Naive B cell (primary cell): ENCODE results near the gene MAP2. TPM values are rescaled to one million over a fixed set of nuclear protein-coding genes. Genes with fewer than 3 reads are reported as not detected.

Experiments used
- ATAC-seq, 2 donors: fragments of 150-1000 bp; cut with Tn5 transposase; 2 replicates each; pipeline ENCODE4 v1.10.0; 2021; ENCODE audit warnings: low read depth in 2 of 2, mild to moderate bottlenecking in 2 of 2, moderate library complexity in 2 of 2
- DNase-seq: peaks from one replicate; pipeline ENCODE4 v3.0.0; 2022
- H3K27ac Mint-ChIP-seq, 6 donors: one replicate each; pipeline ENCODE4 v1.8.0; 2020 to 2022; ENCODE audit warnings: mild to moderate bottlenecking in 6 of 6, mixed read lengths in 6 of 6, moderate library complexity in 5 of 6, inconsistent platforms in 2 of 6
- H3K27me3 Mint-ChIP-seq, 3 donors: one replicate each; pipeline ENCODE4 v1.8.0; 2021 to 2022; ENCODE audit warnings: mixed read lengths in 3 of 3, mild to moderate bottlenecking in 1 of 3
- H3K36me3 Mint-ChIP-seq, 2 donors: one replicate each; pipeline ENCODE4 v1.8.0; 2020 to 2022; ENCODE audit warnings: mixed read lengths in 2 of 2, inconsistent platforms in 1 of 2, mild to moderate bottlenecking in 1 of 2
- H3K4me1 Mint-ChIP-seq, 3 donors: one replicate each; pipeline ENCODE4 v1.8.0; 2020 to 2022; ENCODE audit warnings: mixed read lengths in 3 of 3, inconsistent platforms in 1 of 3, mild to moderate bottlenecking in 1 of 3, moderate library complexity in 1 of 3
- H3K4me3 Mint-ChIP-seq, 8 donors: one replicate each; pipeline ENCODE4 v1.8.0; 2020 to 2022; ENCODE audit warnings: mild to moderate bottlenecking in 8 of 8, mixed read lengths in 8 of 8, moderate library complexity in 8 of 8, inconsistent platforms in 2 of 8
- H3K9me3 Mint-ChIP-seq, 7 donors: one replicate each; pipeline ENCODE4 v1.8.0; 2020 to 2022; ENCODE audit warnings: mixed read lengths in 7 of 7, mild to moderate bottlenecking in 5 of 7, inconsistent platforms in 2 of 7, moderate library complexity in 1 of 7
- polyA plus RNA-seq, 6 donors: library from polyadenylated mRNA; unstranded; fragments of 300-500 nt; fragmentation: Illumina TruSeq; gene quantifications; one replicate each; pipeline ENCODE4 v1.2.3, GENCODE V29; 2021; ENCODE audit warnings: low read depth in 6 of 6

The MAP2 gene, protein sequence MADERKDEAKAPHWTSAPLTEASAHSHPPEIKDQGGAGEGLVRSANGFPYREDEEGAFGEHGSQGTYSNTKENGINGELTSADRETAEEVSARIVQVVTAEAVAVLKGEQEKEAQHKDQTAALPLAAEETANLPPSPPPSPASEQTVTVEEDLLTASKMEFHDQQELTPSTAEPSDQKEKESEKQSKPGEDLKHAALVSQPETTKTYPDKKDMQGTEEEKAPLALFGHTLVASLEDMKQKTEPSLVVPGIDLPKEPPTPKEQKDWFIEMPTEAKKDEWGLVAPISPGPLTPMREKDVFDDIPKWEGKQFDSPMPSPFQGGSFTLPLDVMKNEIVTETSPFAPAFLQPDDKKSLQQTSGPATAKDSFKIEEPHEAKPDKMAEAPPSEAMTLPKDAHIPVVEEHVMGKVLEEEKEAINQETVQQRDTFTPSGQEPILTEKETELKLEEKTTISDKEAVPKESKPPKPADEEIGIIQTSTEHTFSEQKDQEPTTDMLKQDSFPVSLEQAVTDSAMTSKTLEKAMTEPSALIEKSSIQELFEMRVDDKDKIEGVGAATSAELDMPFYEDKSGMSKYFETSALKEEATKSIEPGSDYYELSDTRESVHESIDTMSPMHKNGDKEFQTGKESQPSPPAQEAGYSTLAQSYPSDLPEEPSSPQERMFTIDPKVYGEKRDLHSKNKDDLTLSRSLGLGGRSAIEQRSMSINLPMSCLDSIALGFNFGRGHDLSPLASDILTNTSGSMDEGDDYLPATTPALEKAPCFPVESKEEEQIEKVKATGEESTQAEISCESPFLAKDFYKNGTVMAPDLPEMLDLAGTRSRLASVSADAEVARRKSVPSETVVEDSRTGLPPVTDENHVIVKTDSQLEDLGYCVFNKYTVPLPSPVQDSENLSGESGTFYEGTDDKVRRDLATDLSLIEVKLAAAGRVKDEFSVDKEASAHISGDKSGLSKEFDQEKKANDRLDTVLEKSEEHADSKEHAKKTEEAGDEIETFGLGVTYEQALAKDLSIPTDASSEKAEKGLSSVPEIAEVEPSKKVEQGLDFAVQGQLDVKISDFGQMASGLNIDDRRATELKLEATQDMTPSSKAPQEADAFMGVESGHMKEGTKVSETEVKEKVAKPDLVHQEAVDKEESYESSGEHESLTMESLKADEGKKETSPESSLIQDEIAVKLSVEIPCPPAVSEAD (N-terminal part only)
- 10 to 100 TPM in 1 of 6 donors, 1 to 10 TPM in 5; 2.7 to 10.1 (median 6.3) TPM for polyA plus RNA-seq

- Mint-ChIP-seq H3K27ac (peak within 1 kb of the TSS in 5 of 6 donors; percentile 22 to 78 (median 48)), H3K36me3 (no peaks in the 10 kb centered on the region), H3K9me3 (no peaks in the 10 kb centered on the region), H3K27me3 (peaks cover 0 to 14% (median 8%) of the 10 kb centered on the region in 3 donors), H3K4me3 (peak within 1 kb of the TSS; percentile 81 to 95 (median 90)), H3K4me1 (peaks cover 17 to 22% (median 18%) of the 10 kb centered on the region in 3 donors)
- DNase-seq (peak; percentile 88), ATAC-seq (peak; percentile 93 to 96)
Observed at GRCh38 chr2:209423562-209424198, at the start of gene MAP2. TSS of gene MAP2 (plus strand) at chr2:209424047. CDS start at chr2:209653171, 229,124 bp downstream.

DNA sequence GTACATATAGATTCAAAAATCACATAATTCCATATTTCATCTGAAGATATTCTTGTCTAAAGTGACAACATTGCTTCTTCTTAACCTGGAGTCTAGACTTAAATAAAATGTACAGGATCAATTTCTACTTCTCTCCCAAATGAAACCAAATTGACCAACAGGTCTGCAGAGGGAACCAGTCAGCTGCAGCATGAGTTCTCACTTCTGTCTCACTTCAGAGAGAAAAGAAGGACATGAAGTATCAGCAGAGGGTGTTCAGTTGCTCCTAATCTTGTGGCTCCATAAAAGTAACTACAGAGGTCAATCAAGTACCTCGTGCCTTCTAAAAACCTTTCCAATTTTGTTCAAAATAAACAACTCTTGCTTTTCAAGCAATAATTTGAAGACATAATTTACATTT is 47.2 kb upstream of the MAP2 start:
- Mint-ChIP-seq H3K4me1 (peaks cover 7 to 14% (median 7%) of the 10 kb centered on the region in 3 donors), H3K27ac (no peak overlapping the region), H3K36me3 (peaks cover 24 to 28% of the 10 kb centered on the region in 2 donors), H3K4me3 (no peak overlapping the region), H3K27me3 (peaks cover 22 to 44% (median 43%) of the 10 kb centered on the region in 3 donors), H3K9me3 (peaks cover 18 to 85% (median 74%) of the 10 kb centered on the region in 7 donors)
- DNase-seq (no peak), ATAC-seq (no peak)

GRCh38 chr2:209380293-209380692 is 43.6 kb upstream of the MAP2 start:
- peak; percentile 27 for DNase-seq
- Mint-ChIP-seq H3K27ac (peak overlapping the region in 1 of 6 donors; percentile 22), H3K27me3 (peaks cover 25 to 29% (median 27%) of the 10 kb centered on the region in 3 donors), H3K36me3 (peaks cover 13 to 14% of the 10 kb centered on the region in 2 donors), H3K4me3 (peak overlapping the region in 1 of 8 donors; percentile 26), H3K9me3 (peaks cover 13 to 68% (median 50%) of the 10 kb centered on the region in 7 donors), H3K4me1 (peaks cover 7 to 14% (median 7%) of the 10 kb centered on the region in 3 donors)
- peak; percentile 89 to 95 for ATAC-seq

DNA sequence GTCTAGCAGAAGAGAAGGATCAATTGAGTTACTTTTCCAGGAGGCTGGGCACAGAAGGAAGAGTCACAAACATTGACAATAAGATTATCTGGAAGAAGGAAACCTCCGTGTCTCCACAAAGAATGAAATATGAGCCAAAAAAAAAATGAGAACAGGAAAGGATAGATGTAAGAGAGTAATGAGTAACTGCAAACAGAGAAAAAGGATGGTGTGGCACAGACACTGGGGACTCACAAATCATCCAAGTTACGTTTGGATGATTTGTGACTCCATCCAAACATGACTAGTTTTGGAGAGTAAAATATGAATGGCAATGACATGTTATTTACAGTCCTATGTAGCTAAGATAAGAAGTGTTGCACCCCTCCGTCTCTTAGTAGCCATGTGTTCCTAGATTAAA is 42.8 kb upstream of the MAP2 start:
- Mint-ChIP-seq H3K36me3 (peaks cover 5 to 6% of the 10 kb centered on the region in 2 donors), H3K27ac (no peak overlapping the region), H3K27me3 (peaks cover 22 to 29% (median 27%) of the 10 kb centered on the region in 3 donors), H3K9me3 (peaks cover 9 to 65% (median 45%) of the 10 kb centered on the region in 7 donors), H3K4me3 (no peak overlapping the region), H3K4me1 (peaks cover 7 to 14% (median 7%) of the 10 kb centered on the region in 3 donors)
- no peak for DNase-seq
- no peak for ATAC-seq

DNA sequence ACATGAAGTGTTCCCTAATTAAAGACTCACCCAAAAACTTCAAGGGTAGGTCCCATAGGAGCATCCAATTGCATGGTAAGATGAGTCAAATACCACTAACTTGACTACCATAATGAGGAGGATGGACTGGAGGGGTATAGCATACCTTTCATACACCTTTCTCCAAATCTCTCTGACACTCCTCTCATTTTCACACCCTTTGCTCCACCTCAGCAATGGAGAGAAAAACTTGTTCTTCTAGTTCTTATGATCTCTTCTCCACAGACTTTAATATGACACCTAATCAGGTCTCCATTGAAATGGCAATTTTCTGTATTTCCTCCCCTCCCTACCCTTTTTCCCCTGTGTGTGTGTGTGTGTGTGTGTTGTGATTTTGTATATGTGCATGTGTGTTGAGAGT is 41.1 kb upstream of the MAP2 start:
- H3K27ac Mint-ChIP-seq = no peak overlapping the region
- DNase-seq (no peak), ATAC-seq (no peak)
- peaks cover 6 to 49% (median 29%) of the 10 kb centered on the region in 7 donors for H3K9me3 Mint-ChIP-seq
- no peak overlapping the region for H3K4me3 Mint-ChIP-seq
- H3K27me3 Mint-ChIP-seq = peaks cover 18 to 31% (median 28%) of the 10 kb centered on the region in 3 donors
- peaks cover 0 to 4% of the 10 kb centered on the region in 2 donors for H3K36me3 Mint-ChIP-seq
- H3K4me1 Mint-ChIP-seq = peaks cover 7 to 14% (median 7%) of the 10 kb centered on the region in 3 donors

- Mint-ChIP-seq H3K27ac (no peak overlapping the region), H3K4me1 (peaks cover 7 to 14% (median 7%) of the 10 kb centered on the region in 3 donors), H3K4me3 (no peak overlapping the region), H3K36me3 (peaks cover 0 to 4% of the 10 kb centered on the region in 2 donors), H3K9me3 (peaks cover 6 to 45% (median 26%) of the 10 kb centered on the region in 7 donors), H3K27me3 (peaks cover 23 to 34% (median 32%) of the 10 kb centered on the region in 3 donors)
- ATAC-seq (no peak), DNase-seq (no peak)
Observed at GRCh38 chr2:209383212-209383611, 40.6 kb upstream of the MAP2 start.

DNA sequence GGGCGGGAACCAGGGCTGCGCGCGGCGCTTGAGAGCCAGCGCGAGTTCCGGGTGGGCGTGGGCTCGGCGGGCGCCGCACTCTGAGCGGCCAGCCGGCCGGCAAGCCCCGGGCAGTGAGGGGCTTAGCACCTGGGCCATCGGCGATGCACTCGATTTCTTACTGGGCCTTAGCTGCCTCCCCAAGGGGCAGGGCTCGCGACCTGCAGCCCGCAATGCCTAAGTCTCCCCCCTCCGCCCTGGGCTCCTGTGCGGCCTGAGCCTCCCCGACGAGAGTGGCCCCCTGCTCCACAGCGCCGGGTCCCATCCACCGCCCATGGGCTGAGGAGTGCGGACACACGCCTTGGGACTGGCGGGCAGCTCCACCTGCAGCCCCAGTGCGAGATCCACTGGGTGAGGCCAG is 36.5 kb upstream of the MAP2 start:
- no peaks in the 10 kb centered on the region for H3K4me1 Mint-ChIP-seq
- no peak overlapping the region for H3K27ac Mint-ChIP-seq
- H3K27me3 Mint-ChIP-seq = peaks cover 36 to 43% (median 37%) of the 10 kb centered on the region in 3 donors
- ATAC-seq (no peak), DNase-seq (no peak)
- peaks cover 0 to 20% (median 7%) of the 10 kb centered on the region in 7 donors for H3K9me3 Mint-ChIP-seq
- H3K36me3 Mint-ChIP-seq = no peaks in the 10 kb centered on the region
- no peak overlapping the region for H3K4me3 Mint-ChIP-seq

GRCh38 chr2:209388446-209389037 is 35.3 kb upstream of the MAP2 start:
- Mint-ChIP-seq H3K9me3 (peaks cover 0 to 12% (median 2%) of the 10 kb centered on the region in 7 donors), H3K27me3 (peaks cover 25 to 31% (median 26%) of the 10 kb centered on the region in 3 donors), H3K36me3 (no peaks in the 10 kb centered on the region), H3K27ac (no peak overlapping the region), H3K4me1 (no peaks in the 10 kb centered on the region), H3K4me3 (no peak overlapping the region)
- DNase-seq = no peak
- no peak for ATAC-seq

DNA sequence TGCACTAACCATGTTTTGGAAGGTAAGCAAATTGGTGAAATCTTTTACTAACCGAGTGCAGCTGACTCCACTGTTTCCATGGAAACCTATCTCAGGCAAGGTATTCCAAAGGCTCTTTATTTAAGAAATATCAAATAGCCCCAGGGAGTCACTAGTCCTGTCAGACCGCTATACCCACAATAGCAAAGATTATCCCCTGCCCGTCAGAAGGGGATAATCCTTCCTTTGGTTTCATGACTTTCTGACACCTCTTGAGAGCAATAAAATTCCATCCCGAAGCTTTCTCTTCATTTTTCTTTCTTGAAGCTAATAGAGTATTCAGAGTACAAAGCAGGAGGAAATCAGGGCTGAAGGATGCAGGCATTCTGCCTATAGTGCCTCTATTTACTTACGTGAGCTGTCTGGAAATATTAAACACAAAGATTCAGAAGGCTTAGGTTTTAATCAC is 34.7 kb upstream of the MAP2 start:
- no peak overlapping the region for H3K4me3 Mint-ChIP-seq

DNA sequence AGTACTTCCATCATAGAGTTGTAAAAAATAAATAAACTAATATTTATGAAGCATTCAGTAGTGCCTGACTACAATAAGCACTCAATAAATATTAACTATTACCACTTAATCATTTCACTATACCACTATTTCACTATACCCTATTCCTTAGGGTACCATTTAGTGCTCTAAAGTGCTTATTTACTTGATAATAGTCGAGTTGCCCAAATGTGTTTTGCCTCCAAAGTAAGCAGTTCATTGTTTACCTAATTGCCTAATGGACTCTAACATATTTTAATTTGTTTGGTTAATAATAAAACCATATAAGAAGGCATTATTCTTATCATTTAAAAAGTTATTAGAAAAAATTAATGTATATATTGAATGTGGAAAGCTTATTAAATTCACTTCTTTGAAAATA is 33.0 kb upstream of the MAP2 start:
- Mint-ChIP-seq H3K27me3 (peaks cover 23 to 36% (median 35%) of the 10 kb centered on the region in 3 donors), H3K9me3 (peaks cover 0 to 4% (median 2%) of the 10 kb centered on the region in 7 donors), H3K27ac (no peak overlapping the region), H3K36me3 (no peaks in the 10 kb centered on the region), H3K4me1 (no peaks in the 10 kb centered on the region), H3K4me3 (no peak overlapping the region)
- ATAC-seq (no peak), DNase-seq (no peak)

More for the DNA sequence above, 34.7 kb upstream of the MAP2 start:
- Mint-ChIP-seq H3K9me3 (peaks cover 0 to 6% (median 2%) of the 10 kb centered on the region in 7 donors), H3K27ac (no peak overlapping the region), H3K27me3 (peaks cover 28 to 35% (median 30%) of the 10 kb centered on the region in 3 donors), H3K36me3 (no peaks in the 10 kb centered on the region), H3K4me1 (no peaks in the 10 kb centered on the region)
- no peak for ATAC-seq
- DNase-seq = no peak

DNA sequence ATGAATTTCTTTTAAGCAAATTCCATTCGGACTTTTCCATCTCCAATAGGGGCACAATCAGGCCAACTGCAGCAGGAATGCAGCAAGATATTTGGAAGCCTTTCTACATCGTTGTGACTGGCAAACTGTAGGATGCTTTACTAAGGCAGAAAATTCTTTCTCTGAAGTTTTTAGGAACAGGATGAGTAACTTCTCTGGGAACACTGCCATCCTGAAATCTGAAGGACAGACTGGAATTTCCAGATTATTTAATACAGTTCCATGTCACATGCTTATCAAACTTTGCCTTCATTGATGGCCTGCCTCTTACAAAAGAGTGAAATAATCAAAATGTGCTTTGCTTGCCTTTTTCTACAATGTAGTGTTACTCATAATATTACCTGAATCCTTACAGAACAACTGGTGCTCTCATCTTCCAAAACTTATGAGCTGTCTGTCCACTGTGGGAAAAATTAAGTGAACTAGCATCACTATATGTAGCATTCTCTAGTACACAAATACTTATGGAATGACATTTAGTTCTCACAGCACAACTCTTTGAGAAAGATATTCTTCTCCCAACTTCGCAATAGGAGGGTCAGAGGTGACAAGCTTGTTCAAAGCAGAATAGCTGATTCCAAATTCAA is 32.0 kb upstream of the MAP2 start:
- H3K4me3 Mint-ChIP-seq = no peak overlapping the region
- DNase-seq (no peak), ATAC-seq (no peak)
- H3K36me3 Mint-ChIP-seq = no peaks in the 10 kb centered on the region
- H3K27me3 Mint-ChIP-seq = peaks cover 18 to 35% (median 33%) of the 10 kb centered on the region in 3 donors
- H3K27ac Mint-ChIP-seq = no peak overlapping the region
- H3K9me3 Mint-ChIP-seq = peaks cover 0 to 4% (median 0%) of the 10 kb centered on the region in 7 donors
- no peaks in the 10 kb centered on the region for H3K4me1 Mint-ChIP-seq
